BLaER1 treated with 17β-estradiol and CSF1 and Interleukin-3, amounts not matched to agents 10 nM and 100 nM (cell line): ENCODE measurements around the gene VLDLR.
"Not testable (repeated sequence)": the region's sequence is repeated elsewhere in the genome, so short reads cannot be mapped to it uniquely, and the experiment has no call there.

Experiments
- H3K27ac ChIP-seq, 11 experiments: shearing (Covaris generic); formaldehyde crosslinking; 2 replicates each; pipeline ENCODE4 v1.8.1; 2022
- H3K27me3 ChIP-seq, 11 experiments: shearing (Covaris generic); formaldehyde crosslinking; 2 replicates each; pipeline ENCODE4 v1.8.1; 2022
- H3K36me3 ChIP-seq, 11 experiments: shearing (Covaris generic); formaldehyde crosslinking; 2 replicates each; pipeline ENCODE4 v1.8.1; 2022
- H3K4me1 ChIP-seq, 10 experiments: shearing (Covaris generic); formaldehyde crosslinking; 2 replicates each; pipeline ENCODE4 v1.8.1; 2022
- H3K4me2 ChIP-seq, 11 experiments: shearing (Covaris generic); formaldehyde crosslinking; 2 replicates each; pipeline ENCODE4 v1.8.1; 2022
- H3K4me3 ChIP-seq, 10 experiments: shearing (Covaris generic); formaldehyde crosslinking; 2 replicates each; pipeline ENCODE4 v1.8.1; 2022
- H3K9ac ChIP-seq, 11 experiments: shearing (Covaris generic); formaldehyde crosslinking; 2 replicates each; pipeline ENCODE4 v1.8.1; 2022
- H3K9me3 ChIP-seq, 11 experiments: shearing (Covaris generic); formaldehyde crosslinking; replicated peaks in 1 of 11; 2 replicates each; pipeline ENCODE4 v1.8.1; 2022
- H4K20me1 ChIP-seq, 11 experiments: shearing (Covaris generic); formaldehyde crosslinking; 2 replicates each; pipeline ENCODE4 v1.8.1; 2022
- Cebpa-rat ChIP-seq, 11 experiments: shearing (Covaris generic); IDR thresholded peaks; 2 replicates each; pipeline ENCODE4 v1.8.1; 2022

VLDLR gene

GRCh38 chr9:2700398-2700797 is 78.8 kb downstream of the VLDLR start:
- Histone ChIP-seq H3K27me3 (no peaks in the 10 kb centered on the region), H3K9me3 (peaks cover 0 to 6% (median 0%) of the 10 kb centered on the region in 11 experiments; a peak in 1 of 22 replicates), H4K20me1 (no peaks in the 10 kb centered on the region), H3K4me2 (no peak overlapping the region), H3K27ac (no peak overlapping the region), H3K4me3 (no peak overlapping the region), H3K9ac (no peak overlapping the region), H3K36me3 (0 out of 22 replicates have a peak, but pooled peaks cover 0 to 4% (median 0%) of the 10 kb centered on the region in 11 experiments), H3K4me1 (peaks cover 0 to 10% (median 5%) of the 10 kb centered on the region in 10 experiments; a peak in 6 of 20 replicates)
- TF ChIP-seq Cebpa-rat (IDR thresholded peaks at IDR 0.05): no peak

GRCh38 chr9:2700909-2701550 is 79.4 kb downstream of the VLDLR start:
- H4K20me1 ChIP-seq: no peaks in the 10 kb centered on the region
- TF ChIP-seq Cebpa-rat (IDR thresholded peaks at IDR 0.05): no peak
- H3K9ac ChIP-seq: no peak overlapping the region
- H3K36me3 ChIP-seq: 0 out of 22 replicates have a peak, but pooled peaks cover 0 to 4% (median 0%) of the 10 kb centered on the region in 11 experiments
- H3K4me2 ChIP-seq: no peak overlapping the region
- H3K9me3 ChIP-seq: peaks cover 0 to 6% (median 0%) of the 10 kb centered on the region in 11 experiments; a peak in 1 of 22 replicates
- no peak overlapping the region for H3K4me3 ChIP-seq
- no peaks in the 10 kb centered on the region for H3K27me3 ChIP-seq
- peaks cover 0 to 10% (median 5%) of the 10 kb centered on the region in 10 experiments; a peak in 6 of 20 replicates for H3K4me1 ChIP-seq
- H3K27ac ChIP-seq: no peak overlapping the region

DNA sequence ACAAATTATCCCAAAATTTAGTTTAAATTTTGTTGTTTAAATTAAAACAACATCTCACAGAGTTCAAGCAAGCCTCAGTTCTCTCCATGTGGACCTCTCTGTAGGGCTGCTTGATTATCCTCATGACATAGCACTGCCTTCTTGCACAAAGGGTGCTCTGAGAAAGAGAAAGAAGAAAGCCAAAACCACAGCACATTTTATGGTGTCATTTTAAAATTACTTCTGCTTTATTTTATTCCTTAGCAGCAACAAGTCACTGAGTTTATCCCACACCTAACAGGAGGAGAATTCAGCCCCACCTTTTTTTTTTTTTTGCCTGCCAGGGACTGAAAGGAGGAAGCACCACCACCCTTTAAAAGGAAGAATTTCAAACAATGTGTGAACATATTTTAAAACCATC is 82.9 kb downstream of the VLDLR start:
- H3K4me1 ChIP-seq: peaks cover 0 to 10% (median 0%) of the 10 kb centered on the region in 10 experiments; a peak in 4 of 20 replicates
- no peak for TF ChIP-seq Cebpa-rat (IDR thresholded peaks at IDR 0.05)

DNA sequence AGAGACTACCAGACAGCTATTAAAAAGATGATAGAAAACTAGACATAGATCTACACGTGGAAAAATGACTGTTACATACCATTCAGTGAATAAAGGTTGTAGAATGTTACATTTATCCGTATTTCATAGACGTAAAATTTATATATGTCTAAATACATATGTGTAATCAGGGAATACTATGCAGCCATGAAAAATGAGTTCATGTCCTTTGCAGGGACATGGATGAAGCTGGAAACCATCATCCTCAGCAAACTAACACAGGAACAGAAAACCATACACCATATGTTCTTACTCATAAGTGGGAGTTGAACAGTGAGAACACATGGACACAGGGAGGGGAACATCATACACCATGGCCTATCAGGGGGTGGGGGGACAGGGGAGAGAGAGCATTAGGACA is 85.7 kb downstream of the VLDLR start:
- H3K27ac ChIP-seq: not testable (repeated sequence)

More for the DNA sequence above, 82.9 kb downstream of the VLDLR start:
- Histone ChIP-seq H3K9ac (no peak overlapping the region), H3K9me3 (no peaks in the 10 kb centered on the region; a peak in 1 of 22 replicates), H3K27ac (no peak overlapping the region), H4K20me1 (no peaks in the 10 kb centered on the region), H3K4me2 (no peak overlapping the region; a peak in 1 of 22 replicates), H3K36me3 (0 out of 22 replicates have a peak, but pooled peaks cover 0 to 4% (median 0%) of the 10 kb centered on the region in 11 experiments), H3K27me3 (no peaks in the 10 kb centered on the region), H3K4me3 (no peak overlapping the region)

More for the DNA sequence above, 85.7 kb downstream of the VLDLR start:
- H3K27me3 ChIP-seq, H3K36me3 ChIP-seq, H4K20me1 ChIP-seq, H3K4me3 ChIP-seq, H3K4me2 ChIP-seq, H3K9me3 ChIP-seq, H3K9ac ChIP-seq: not testable (repeated sequence)
- H3K4me1 ChIP-seq: peaks cover 0 to 13% (median 0%) of the 10 kb centered on the region in 10 experiments; a peak in 5 of 20 replicates
